Activated CD8-positive, alpha-beta memory T cell treated with anti-CD3 and anti-CD28 coated beads, Interleukin-2, amount 50 U/mL, for 24 hours (primary cell): ENCODE data around the gene OR5B12.
"Not testable (repeated sequence)": the region's sequence is repeated elsewhere in the genome, so short reads cannot be mapped to it uniquely, and the experiment has no call there.

Source experiments
- DNase-seq: peaks from one replicate; pipeline ENCODE4 v3.0.0-alpha.2; 2020; ENCODE audit errors: extremely low read depth

The OR5B12 gene

GRCh38 chr11:58442136-58442535 lies at the start of gene OR5B12:
OR5B12 (minus strand) TSS chr11:58442236; CDS start chr11:58440151, 2,085 bp downstream.
- no peak for DNase-seq

- DNase-seq = no peak
These were observed 48.8 kb upstream of the OR5B12 start for GRCh38 chr11:58490827-58491226.

- no peak for DNase-seq
These were observed 45.1 kb upstream of the OR5B12 start for GRCh38 chr11:58487170-58487569.

- no peak for DNase-seq
These were observed 43.9 kb upstream of the OR5B12 start for GRCh38 chr11:58485961-58486360.

- DNase-seq = no peak
These were observed 29.9 kb upstream of the OR5B12 start for GRCh38 chr11:58471892-58472291.

- no peak for DNase-seq
These were observed 24.3 kb upstream of the OR5B12 start for GRCh38 chr11:58466293-58466692.

GRCh38 chr11:58465690-58466089 lies 23.7 kb upstream of the OR5B12 start:
- DNase-seq = no peak

GRCh38 chr11:58451585-58451984 lies 9.5 kb upstream of the OR5B12 start:
- no peak for DNase-seq

GRCh38 chr11:58446294-58446693 lies 4.3 kb upstream of the OR5B12 start:
- no peak for DNase-seq

GRCh38 chr11:58444300-58444699 lies 2.3 kb upstream of the OR5B12 start:
- no peak for DNase-seq

- no peak for DNase-seq
These were observed 3.5 kb downstream of the OR5B12 start for GRCh38 chr11:58438486-58438885.

GRCh38 chr11:58434217-58434616 lies 7.8 kb downstream of the OR5B12 start:
- no peak for DNase-seq

GRCh38 chr11:58433638-58434203 lies 8.3 kb downstream of the OR5B12 start:
- DNase-seq = no peak

GRCh38 chr11:58429273-58429672 lies 12.8 kb downstream of the OR5B12 start:
- DNase-seq = no peak

- DNase-seq = no peak
These were observed 14.0 kb downstream of the OR5B12 start, which contains the start of gene OR5B2 for GRCh38 chr11:58428021-58428420. OR5B2 (minus strand) TSS chr11:58428121; CDS start chr11:58423261, 4,860 bp downstream.

GRCh38 chr11:58406774-58407173 lies 35.3 kb downstream of the OR5B12 start, which contains the start of gene OR5B3:
OR5B3 (minus strand) TSS chr11:58406874; CDS start chr11:58403409, 3,465 bp downstream.
- no peak for DNase-seq

- not testable (repeated sequence) for DNase-seq
These were observed 42.4 kb downstream of the OR5B12 start for GRCh38 chr11:58399622-58400021.

GRCh38 chr11:58395581-58395980 lies 46.5 kb downstream of the OR5B12 start:
- DNase-seq = no peak

GRCh38 chr11:58394195-58394594 lies 47.8 kb downstream of the OR5B12 start:
- DNase-seq = no peak

- no peak for DNase-seq
These were observed 49.3 kb downstream of the OR5B12 start for GRCh38 chr11:58392746-58393145.

- no peak for DNase-seq
These were observed 50.2 kb downstream of the OR5B12 start for GRCh38 chr11:58391879-58392278.

- no peak for DNase-seq
These were observed 51.4 kb downstream of the OR5B12 start for GRCh38 chr11:58390551-58391063.
